T-helper 1 cell (primary cell): ENCODE results near the gene TNFRSF11A.

Experiments
- DNase-seq, 5 donors: peaks; one replicate each; pipeline ENCODE4 v3.0.0-alpha.2; 2012 to 2020

TNFRSF11A gene

GRCh38 chr18:62384610-62385097, 59.5 kb downstream of the TNFRSF11A start:
- DNase-seq: no peak

DNA sequence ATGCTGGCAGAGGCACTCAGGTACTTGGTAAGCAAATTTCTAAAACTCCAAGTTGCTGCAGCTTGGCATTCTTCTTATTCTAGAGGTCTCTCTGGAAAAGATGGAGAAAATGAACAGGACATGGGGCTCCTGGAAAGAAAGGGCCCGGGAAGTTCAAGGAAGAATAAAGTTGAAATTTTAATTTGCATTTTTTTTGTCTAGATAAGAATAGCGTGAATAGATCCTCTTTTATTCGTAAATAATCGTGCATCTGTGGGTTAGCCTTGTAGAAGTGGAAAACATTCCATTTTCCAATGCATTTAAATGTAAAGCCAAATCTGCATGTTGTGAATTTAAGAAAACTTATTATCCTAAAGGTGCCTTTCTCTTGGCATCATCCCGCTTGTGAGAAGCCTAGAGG, 61.0 kb downstream of the TNFRSF11A start:
- no peak for DNase-seq

DNA sequence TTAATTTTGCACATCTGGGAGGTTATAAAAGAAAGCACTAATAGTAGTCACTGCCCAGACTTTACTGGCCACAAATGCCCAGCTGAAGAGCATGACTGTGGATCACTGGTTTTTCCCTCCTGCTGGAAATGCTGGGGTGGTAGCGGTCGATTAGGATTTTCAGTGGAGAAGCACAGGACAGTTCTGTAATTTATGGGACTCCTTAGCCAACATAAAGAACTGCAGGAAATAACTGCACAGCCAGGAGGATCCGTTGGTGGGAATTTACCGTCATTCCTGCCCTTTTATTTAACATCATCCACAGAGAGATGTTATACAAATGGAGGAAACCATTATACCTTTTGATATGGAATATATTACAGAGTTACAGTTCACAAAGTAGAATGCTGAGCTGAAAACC, 61.5 kb downstream of the TNFRSF11A start:
- no peak for DNase-seq

GRCh38 chr18:62387257-62387656, 62.1 kb downstream of the TNFRSF11A start:
- no peak for DNase-seq

DNA sequence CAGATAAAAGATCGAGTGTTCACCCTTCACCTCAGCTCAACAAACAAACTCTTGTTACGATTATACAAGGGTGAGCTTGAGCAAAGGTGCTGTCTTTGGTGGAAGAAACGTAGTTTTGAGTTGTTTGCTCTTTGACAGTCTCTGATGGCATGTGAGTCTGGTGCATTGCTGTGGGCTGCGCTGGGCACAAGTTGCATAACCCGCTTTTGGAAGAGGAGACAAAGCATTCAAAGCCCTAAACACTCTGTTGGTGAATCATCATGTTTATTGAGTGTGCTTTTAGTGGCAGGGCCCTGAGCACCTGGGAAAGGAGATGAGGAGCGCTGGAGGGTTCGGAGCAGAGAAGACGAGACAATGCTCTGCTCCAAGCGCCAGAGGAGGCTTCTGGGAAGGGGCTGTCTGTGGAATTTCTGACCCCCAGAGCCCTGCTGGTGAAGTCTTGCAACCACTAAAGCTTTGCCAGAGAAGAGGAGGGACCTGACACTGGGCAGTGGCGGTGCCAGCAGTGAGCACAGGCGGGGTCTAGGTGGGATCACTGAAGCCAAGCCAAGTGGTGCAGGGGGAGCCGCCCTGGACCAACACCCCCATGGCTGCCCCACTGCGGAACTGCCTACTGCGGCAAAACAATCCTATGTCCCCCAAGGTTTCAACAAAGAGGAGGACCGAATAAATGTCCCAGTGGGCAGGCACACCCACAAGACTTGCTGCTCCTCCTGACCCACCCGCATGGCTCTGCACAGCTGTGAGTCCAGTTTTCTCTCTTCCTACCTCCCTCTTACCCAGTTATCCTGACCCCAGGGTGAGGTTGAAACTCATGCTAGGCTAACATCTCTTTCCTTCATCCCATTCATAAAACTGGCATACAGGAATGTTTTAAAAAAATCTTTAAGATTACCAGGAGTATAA, 64.0 kb downstream of the TNFRSF11A start:
- DNase-seq: no peak

DNA sequence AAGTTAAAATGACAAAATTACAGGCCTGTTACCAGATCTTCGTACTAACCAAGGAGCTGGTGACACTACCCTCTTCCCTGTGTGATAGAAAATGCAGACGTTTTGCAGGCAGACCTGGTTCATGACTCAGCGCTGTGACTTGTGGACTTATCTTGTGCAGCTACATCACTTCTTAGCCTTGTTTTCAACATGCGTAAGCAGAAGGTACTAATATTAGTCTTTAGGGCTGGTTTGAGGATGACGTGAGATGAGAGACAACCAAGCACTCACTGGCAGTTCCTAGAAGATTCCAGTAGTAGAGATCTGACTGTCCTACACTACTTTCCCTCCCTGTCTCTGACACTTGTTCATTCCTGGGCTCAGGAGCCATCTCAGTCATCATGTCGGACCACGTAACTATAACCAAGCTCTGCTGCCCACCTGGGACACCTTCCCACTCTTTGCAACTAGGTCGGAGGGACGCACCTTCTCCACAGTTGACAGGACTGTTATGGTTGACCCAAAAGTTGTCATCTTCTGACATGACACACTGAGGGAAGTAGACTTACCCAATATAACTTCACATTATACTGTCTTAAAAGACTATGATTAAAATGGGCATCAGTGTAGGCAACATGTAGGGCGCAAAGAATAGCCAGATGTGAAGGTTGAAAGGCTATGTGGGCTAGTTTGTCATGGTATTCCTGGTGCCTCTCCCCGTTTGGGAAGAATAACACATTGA, 64.8 kb downstream of the TNFRSF11A start:
- peak in 1 of 5 donors; percentile 41 for DNase-seq

DNA sequence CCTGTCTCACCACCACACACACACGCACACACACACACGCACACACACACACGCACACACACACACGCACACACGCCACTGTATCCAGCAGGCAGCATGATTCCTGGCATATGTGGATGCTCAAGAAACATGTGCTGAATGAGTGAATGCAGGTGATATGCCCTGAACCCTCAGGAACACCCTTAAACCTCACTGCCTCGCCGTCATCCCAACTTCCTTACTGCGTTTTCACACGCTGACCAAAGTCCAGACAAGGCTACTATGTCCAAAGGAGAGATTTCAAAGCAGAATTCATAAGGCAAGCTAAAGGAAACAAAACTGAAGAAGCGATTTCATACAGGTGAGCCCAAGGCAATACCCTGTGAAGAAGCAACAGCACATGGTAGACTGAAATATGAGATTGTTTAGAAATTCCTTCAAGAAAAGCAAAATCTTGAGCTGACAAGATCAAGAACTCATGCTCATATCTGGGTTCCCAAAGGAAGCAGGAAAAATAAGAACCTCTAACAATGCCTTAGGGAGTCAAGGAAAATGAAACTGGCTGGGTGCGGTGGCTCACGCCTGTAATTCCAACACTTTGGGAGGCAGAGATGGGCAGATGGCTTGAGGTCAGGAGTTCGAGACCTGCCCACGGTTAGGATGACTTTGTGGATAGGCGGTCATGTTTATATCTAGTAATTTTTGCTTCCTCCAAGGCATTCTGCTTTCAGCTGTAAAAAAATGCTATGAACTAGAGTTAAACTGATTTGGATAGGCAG, 69.1 kb downstream of the TNFRSF11A start:
- no peak for DNase-seq

DNA sequence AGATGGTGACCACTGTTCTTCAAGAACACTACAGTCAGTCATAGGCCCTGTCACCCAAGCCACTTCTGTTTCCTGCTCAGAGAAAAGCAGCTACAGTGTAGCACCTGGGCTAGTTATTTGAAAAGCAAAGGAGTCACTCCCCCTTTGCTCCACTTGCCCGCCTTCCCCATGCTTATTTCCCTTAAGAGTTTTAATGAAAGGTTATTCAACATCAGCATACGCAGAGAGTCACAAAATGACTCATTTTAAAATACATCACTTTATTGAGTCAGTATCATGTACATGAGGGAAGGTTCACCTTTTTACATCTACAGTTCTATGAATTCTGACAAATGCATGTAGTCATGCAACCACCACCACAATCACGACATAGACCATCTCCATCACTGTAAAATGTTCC, 71.3 kb downstream of the TNFRSF11A start:
- peak in 1 of 5 donors; percentile 79 for DNase-seq

DNA sequence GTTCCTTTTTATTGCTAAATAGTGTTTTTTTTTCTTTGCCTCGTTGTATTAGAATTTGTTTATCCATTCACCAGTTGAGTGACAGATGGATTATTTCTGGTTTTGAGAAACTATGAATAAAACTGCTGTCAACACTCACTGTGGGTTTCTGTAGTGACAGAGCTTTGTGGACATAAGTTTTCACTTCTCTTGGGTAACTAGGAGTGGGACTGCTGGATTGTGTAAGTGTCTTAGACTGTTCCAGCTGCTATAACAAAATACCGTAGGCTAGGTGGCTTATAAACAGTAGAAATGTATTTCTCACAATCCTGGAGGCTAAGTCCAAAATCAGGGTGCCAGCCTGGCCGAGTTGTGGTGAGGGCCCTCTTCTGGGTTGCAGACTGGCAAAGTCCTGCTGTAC, 71.9 kb downstream of the TNFRSF11A start:
- no peak for DNase-seq

- no peak for DNase-seq
Measured at GRCh38 chr18:62398291-62398690, 73.2 kb downstream of the TNFRSF11A start.

DNA sequence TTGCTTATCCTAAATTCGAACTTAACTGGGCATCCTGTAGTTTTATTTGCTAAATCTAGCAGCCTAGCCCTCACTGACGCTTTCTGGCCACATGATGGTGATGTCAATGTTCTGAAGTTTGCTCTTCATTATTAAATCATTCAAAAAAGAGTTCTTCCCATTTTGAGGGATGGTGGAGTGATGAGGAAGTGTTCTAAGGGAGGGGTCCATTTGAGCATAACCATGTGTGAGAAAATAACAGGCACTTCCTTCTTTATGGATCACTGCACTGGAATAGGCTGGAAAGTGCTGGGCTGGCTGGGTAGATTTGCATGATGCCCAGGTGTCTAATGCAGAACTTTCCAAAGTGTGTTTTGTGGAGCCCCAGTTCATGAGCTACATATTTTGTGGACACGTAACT, 74.2 kb downstream of the TNFRSF11A start:
- DNase-seq: no peak

DNA sequence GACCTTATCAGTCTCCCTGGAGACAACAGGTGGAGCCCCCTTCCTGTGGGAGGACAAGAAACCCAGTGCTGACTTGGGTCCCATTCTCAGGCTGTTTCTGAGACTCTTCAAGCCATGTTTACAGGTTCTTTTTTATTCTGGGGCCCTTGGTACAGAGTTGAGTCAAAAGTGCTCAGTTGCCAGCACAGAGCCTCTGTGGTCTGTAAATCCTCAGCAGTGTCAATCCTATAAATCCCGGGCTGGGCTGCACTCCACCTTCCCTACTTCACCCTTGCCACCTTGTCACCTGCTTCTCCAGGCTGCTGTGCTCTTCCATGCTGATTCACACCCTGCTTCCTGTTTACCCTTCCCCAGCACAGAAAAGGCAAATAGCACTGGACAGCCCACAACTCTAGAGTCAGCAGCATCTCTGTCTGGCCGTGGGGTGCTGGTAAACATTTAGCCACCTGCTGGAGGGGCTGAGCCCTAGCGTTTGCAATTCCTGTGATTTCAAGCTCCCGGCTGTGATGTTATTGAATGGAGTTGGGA, 74.7 kb downstream of the TNFRSF11A start:
- peak in 1 of 5 donors; percentile 51 for DNase-seq

GRCh38 chr18:62400916-62401315, 75.8 kb downstream of the TNFRSF11A start:
- DNase-seq: no peak

DNA sequence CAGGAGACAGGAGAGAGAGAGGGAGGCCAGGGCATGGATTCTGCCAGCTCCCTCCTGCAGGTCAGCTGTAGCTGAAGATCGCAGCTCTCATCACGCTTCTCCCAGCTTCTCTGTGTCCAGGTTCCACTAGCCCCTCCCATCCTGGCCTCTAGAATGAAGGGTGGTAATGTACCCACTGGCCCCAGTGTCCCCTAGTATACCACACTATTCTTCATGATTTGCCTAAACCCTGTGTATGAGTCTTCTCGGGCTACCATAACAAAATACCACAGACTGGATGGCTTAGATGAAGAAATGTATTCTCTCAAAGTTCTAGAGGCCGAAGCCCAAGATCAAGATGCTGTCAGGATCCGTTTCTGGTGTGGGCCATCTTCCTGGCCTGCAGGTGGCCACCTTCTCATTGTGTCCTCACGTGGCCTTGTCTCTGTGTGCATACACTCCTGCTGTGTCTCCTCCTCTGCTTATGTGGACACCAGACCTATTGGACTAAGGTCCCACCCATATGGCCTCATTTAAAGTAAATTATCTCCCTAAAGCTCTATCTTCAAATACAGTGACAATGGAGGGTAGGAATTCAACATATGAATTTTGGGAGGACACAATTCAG, 77.3 kb downstream of the TNFRSF11A start:
- no peak for DNase-seq

DNA sequence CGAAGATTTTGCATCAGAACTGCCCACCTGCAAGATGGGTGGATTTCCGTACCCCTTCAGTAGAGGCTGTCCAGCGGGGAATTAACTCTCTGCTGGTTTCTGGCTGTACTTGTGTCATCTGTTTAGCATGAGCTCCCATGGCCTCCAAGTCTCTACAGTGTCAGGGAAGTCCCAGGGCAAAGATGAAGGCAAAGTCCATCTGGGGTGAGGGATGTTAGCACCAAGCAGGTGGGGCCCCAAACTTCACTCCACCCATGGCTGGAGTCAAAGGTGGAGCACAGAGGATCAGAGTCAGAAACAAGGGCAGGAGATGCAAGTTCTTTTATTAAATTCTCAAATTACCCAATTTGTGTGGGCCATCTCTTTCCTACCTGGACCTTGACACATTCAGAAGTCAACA, 78.0 kb downstream of the TNFRSF11A start:
- DNase-seq: no peak

GRCh38 chr18:62404881-62405280, 79.8 kb downstream of the TNFRSF11A start:
- DNase-seq: no peak

GRCh38 chr18:62407660-62408059, 82.5 kb downstream of the TNFRSF11A start:
- DNase-seq: peak in 1 of 5 donors; percentile 53

DNA sequence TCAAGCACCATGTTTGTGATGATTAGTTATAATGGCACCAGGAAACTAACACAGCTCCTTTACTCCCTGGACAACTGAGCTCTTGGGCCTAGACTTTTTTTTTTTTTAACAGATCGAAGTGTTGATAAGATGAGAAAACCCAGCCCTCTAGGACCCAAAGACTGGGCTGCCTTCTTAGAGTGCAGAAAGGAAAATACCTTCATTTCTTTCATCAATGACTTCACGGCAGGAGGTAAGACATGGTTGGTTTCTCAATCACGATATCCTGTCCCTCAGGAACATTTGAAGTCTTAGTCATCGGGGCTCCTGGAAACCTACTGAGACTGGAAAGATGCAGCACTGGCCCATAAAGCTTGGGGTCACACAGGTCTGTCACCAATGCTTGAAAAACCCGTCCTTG, 84.7 kb downstream of the TNFRSF11A start:
- no peak for DNase-seq

DNA sequence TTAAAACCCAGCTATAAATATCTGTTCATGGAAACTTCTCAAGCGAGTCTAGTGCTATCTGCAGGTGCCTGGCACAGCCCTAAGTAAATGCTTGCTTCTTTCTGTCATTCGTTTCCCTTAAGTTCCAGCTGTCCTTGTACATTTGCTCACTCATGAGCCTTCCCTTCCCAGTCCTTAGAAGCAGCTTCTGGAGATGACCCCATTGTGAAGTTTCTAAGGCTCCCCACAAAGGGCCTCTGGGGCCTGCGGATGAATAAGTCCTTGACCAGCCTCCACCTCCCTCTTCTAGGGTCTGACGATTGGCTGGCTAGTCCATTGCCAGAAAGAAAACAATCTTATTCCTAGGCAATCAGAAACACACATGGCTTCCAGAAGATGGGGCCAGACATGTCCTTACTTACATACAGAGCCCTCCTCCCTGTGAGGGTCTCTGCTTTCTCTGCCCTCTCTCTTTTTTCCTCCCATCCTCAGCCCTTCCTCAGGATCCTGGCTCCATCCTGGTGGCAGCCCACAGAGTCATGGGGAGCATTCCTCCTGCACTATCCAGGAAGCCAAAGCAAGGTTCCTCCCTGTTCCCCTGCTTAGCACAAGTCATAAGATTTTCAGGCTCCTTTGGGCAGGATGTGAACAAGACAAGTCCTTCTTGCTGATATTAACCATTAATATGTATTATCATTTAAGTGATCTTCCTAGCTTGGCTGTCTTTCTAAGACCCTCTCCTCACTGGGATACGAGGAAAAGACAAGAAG, 87.3 kb downstream of the TNFRSF11A start:
- DNase-seq: no peak

- DNase-seq: no peak
Measured at GRCh38 chr18:62413206-62413605, 88.1 kb downstream of the TNFRSF11A start.

DNA sequence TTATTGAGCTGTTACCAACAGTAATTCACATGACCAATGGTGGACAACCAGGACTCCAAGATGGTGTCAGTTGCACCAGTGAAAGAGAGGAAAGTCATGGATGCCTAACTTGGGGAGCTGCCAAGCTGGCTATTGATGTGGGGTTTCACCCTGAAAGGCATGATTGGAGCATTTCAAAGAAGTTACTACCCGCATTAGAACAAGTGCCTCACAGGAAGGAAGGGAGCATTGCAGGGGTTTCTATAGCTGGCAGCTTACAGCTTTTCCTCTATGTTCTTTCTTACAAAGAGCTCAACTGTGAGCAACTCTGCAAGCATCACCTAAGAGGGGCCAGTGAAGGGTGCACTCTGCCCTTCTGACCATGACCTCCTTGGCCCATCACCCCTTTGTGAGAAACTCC, 93.1 kb downstream of the TNFRSF11A start:
- peak in 1 of 5 donors; percentile 76 for DNase-seq

DNA sequence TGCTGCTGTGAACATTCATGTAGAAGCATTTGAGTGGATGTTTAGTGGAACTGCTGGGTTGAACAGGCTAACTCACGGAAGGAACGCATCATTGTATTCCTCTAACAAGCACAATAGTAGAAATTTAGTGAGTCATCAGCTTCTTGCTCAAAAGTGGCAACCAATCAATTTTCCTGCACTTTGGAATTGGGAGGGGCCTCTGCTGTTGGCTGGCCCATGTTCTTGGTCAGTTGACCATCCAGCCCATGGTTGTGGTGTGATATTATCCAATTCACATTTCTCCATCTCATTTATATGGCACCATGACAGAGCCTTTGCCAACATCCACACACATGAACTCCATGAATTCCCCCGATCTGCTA, 95.0 kb downstream of the TNFRSF11A start:
- peak in 1 of 5 donors; percentile 48 for DNase-seq
